Measurements from ENCODE around the gene TMEM255B. TPM values are rescaled to one million over a fixed set of nuclear protein-coding genes. Genes with fewer than 3 reads are reported as not detected.

The TMEM255B gene
- total RNA-seq, 1 donor from 2014 or later: 1.7 TPM

DNA sequence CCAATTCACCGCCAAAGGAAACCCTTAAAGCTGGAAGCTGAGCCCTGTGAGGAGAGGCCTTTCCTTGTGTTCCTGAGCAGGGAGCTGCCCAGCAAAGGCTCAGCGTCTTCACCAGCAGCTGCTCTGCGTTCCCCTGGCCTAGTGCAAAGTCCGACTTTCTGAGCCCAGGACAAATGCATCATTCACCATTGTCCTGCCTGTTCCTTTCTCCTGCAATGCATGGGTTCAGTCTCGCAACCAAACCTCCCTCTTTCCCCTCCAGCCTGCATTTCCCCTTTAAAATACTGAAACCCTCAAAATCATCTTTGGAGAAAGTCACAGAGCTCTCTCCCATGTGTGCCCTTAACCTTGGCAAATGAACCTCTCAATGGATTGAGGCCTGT is 12.9 kb upstream of the TMEM255B start:
- peaks cover 4% of the 10 kb centered on the region for H3K27me3 Mint-ChIP-seq (ENCODE audit: low read depth)
- peaks cover 2% of the 10 kb centered on the region for H3K9me3 Mint-ChIP-seq
- peak in 1 of 2 experiments; percentile 10 for DNase-seq (ENCODE audit: low spot score in 2 of 2, unreplicated experiment in 2 of 2)
- H3K36me3 Mint-ChIP-seq: no peaks in the 10 kb centered on the region
- H3K27ac Mint-ChIP-seq: no peak overlapping the region
- no peaks in the 10 kb centered on the region for H3K4me1 Mint-ChIP-seq
- TF ChIP-seq, protein P1, sequence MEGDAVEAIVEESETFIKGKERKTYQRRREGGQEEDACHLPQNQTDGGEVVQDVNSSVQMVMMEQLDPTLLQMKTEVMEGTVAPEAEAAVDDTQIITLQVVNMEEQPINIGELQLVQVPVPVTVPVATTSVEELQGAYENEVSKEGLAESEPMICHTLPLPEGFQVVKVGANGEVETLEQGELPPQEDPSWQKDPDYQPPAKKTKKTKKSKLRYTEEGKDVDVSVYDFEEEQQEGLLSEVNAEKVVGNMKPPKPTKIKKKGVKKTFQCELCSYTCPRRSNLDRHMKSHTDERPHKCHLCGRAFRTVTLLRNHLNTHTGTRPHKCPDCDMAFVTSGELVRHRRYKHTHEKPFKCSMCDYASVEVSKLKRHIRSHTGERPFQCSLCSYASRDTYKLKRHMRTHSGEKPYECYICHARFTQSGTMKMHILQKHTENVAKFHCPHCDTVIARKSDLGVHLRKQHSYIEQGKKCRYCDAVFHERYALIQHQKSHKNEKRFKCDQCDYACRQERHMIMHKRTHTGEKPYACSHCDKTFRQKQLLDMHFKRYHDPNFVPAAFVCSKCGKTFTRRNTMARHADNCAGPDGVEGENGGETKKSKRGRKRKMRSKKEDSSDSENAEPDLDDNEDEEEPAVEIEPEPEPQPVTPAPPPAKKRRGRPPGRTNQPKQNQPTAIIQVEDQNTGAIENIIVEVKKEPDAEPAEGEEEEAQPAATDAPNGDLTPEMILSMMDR (IDR thresholded peaks at IDR 0.05; ENCODE audit: unreplicated experiment): no peak
- H3K4me3 Mint-ChIP-seq: no peak overlapping the region

- Mint-ChIP-seq H3K36me3 (no peaks in the 10 kb centered on the region), H3K9me3 (peaks cover 4% of the 10 kb centered on the region), H3K4me1 (no peaks in the 10 kb centered on the region), H3K4me3 (no peak overlapping the region), H3K27me3 (ENCODE audit: low read depth) (no peaks in the 10 kb centered on the region), H3K27ac (no peak overlapping the region)
- TF ChIP-seq, protein P1 (IDR thresholded peaks at IDR 0.05; ENCODE audit: unreplicated experiment): no peak
- DNase-seq (ENCODE audit: low spot score in 2 of 2, unreplicated experiment in 2 of 2): peak in 1 of 2 experiments; percentile 8
These were observed 12.4 kb upstream of the TMEM255B start for GRCh38 chr13:113746671-113747070.

DNA sequence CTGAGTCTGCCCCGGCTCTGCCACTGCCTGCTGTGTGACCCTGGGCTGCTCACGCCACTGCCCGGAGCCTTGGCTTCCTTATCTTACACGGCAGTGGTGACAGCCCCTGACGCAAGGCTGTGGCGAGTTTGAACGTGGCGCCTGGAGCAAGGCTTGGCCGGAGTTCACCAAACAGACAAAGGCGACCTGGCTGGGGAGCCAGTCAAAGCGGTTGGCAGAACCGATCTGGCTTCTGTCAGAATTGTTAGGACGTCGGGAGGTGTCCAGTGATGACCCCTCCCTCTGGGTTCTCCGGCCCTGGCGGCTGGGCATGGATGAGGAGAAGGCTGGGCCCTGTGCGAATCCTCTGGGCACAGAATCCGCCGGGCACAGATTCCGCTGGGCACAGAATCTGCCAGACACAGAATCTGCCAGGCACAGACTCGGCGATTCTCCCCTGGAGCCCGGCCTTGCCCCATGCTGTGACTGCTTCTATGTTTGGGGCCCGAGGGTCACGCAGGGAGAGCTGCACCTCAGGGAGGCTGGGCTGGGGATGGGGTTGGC is 11.7 kb upstream of the TMEM255B start:
- H3K27ac Mint-ChIP-seq: no peak overlapping the region
- H3K4me1 Mint-ChIP-seq: no peaks in the 10 kb centered on the region
- H3K9me3 Mint-ChIP-seq: peaks cover 4% of the 10 kb centered on the region
- no peak overlapping the region for H3K4me3 Mint-ChIP-seq
- no peaks in the 10 kb centered on the region for H3K27me3 Mint-ChIP-seq (ENCODE audit: low read depth)
- no peaks in the 10 kb centered on the region for H3K36me3 Mint-ChIP-seq
- DNase-seq (ENCODE audit: low spot score in 2 of 2, unreplicated experiment in 2 of 2): peak in 1 of 2 experiments; percentile 9
- TF ChIP-seq, protein P1 (IDR thresholded peaks at IDR 0.05; ENCODE audit: unreplicated experiment): no peak

DNA sequence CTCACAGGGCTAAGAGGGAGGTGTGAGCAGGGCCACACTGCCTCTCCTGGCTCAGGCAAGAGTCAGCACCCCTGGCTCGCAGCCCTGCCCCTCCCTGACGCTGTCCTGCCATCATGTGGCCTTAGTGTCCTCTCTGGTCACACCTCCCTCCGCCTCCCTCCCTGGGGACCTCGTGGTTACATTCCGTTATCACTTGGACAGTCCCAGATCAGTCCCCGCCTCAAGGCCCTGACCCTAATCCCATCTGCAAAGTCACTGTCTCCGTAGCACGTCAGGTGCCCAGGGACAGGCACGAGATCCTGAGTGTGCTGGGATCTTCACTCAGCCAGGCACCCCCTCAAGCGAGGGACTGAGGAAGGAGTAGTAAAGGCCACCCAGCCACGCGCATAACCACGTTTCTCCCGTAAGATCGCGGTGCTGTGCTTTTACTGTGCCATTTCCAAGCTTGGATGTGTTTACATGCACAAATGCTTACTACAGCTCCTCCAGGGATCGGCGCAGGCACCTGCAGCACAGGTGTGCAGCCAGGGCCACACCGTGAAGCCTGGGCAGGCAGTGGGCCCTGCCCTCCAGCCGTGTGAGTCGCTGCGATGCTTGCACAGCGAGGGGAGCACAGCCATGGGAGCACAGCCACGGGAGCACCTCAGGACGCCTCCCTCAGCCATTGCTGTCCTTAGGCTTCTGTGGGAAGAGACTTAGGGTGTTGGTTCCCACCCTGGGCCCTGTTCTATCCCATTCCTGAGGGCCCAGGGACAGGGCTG is 10.7 kb upstream of the TMEM255B start:
- no peak overlapping the region for H3K27ac Mint-ChIP-seq
- H3K27me3 Mint-ChIP-seq (ENCODE audit: low read depth): peaks cover 3% of the 10 kb centered on the region
- peaks cover 4% of the 10 kb centered on the region for H3K9me3 Mint-ChIP-seq
- TF ChIP-seq, protein P1 (IDR thresholded peaks at IDR 0.05; ENCODE audit: unreplicated experiment): no peak
- peak in 1 of 2 experiments; percentile 16 for DNase-seq (ENCODE audit: low spot score in 2 of 2, unreplicated experiment in 2 of 2)
- H3K4me3 Mint-ChIP-seq: no peak overlapping the region
- no peaks in the 10 kb centered on the region for H3K4me1 Mint-ChIP-seq
- no peaks in the 10 kb centered on the region for H3K36me3 Mint-ChIP-seq

DNA sequence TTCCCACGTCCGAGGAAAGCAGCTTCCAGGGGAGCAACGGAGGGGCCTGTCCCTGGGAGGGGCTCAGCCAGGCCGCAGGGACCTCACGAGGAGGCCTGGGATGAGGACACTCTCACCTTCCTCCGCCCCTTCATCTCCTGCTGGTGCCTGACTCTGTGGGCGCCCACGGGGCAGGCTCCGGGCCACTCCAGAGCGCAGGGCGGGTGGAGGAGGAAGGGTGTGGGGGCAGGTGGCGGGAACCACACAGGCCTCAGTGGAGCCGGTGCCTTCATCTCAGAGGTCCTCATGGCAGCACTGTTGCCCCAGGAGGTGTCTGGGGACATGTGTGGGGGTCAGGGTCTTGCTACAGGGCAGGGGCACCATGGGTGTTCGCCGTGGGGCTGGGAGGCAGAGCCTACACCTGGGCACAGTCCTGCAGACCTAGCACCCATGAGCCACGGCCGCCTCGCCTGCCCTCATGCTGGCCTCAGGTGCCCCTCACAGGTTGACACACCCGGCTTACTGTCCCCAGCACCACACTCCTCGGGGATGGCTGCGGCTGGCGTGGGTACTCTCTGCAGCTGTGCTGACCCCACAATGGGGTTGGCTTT is 10.1 kb upstream of the TMEM255B start:
- no peaks in the 10 kb centered on the region for H3K36me3 Mint-ChIP-seq

More for the DNA sequence above, 10.1 kb upstream of the TMEM255B start:
- H3K4me3 Mint-ChIP-seq: no peak overlapping the region
- peak in 1 of 2 experiments; percentile 10 for DNase-seq (ENCODE audit: low spot score in 2 of 2, unreplicated experiment in 2 of 2)
- TF ChIP-seq, protein P1 (IDR thresholded peaks at IDR 0.05; ENCODE audit: unreplicated experiment): no peak
- H3K9me3 Mint-ChIP-seq: peaks cover 4% of the 10 kb centered on the region
- H3K27ac Mint-ChIP-seq: no peak overlapping the region
- peaks cover 6% of the 10 kb centered on the region for H3K27me3 Mint-ChIP-seq (ENCODE audit: low read depth)
- no peaks in the 10 kb centered on the region for H3K4me1 Mint-ChIP-seq

Data from mesothelial cell of epicardium (in vitro differentiated cells).